HepG2 (cell line): ENCODE measurements around the gene FAM184B.

Experiments used
- CTCF ChIP-seq: sonication (generic); formaldehyde crosslinking; IDR thresholded peaks from 2 replicates; pipeline ENCODE4 v1.5.0; 2020; ENCODE audit warnings: mild to moderate bottlenecking, missing genetic modification reagents, moderate library complexity
- NPAS2 ChIP-seq: sonication (generic); formaldehyde crosslinking; IDR thresholded peaks from 2 replicates; pipeline ENCODE4 v1.8.0; 2022; ENCODE audit warnings: mild to moderate bottlenecking, missing genetic modification reagents, borderline replicate concordance
- REST ChIP-seq, 2 experiments: IDR thresholded peaks; 2 replicates each; pipeline ENCODE4 v1.6.1; 2011 to 2012; ENCODE audit warnings: low read length in 2 of 2, borderline replicate concordance in 1 of 2, low read depth in 1 of 2, mild to moderate bottlenecking in 1 of 2, moderate library complexity in 1 of 2

- TF ChIP-seq CTCF (CRISPR knock-in tag) (no peak), REST (IDR thresholded peaks at IDR 0.05; ENCODE audit: borderline replicate concordance in 1 of 2, low read depth in 1 of 2, low read length in 2 of 2) (no peak), NPAS2 (no peak)
These were observed 20.4 kb downstream of the FAM184B start for GRCh38 chr4:17761062-17761461.
